Astrocyte of the cerebellum (primary cell): ENCODE data around the gene TOMM34.
A peak's percentile ranks its signal among the peaks of the same experiment; 100 is the strongest.

ENCODE experiments used
- DNase-seq: peaks from one replicate; pipeline ENCODE4 v3.0.0-alpha.2; 2011; ENCODE audit warnings: low read depth
- H3K4me3 ChIP-seq: 2 replicates; pipeline ENCODE4 v1.5.1; 2011; ENCODE audit warnings: mild to moderate bottlenecking, low read depth, low read length, moderate library complexity
- CTCF ChIP-seq: IDR thresholded peaks from 2 replicates; pipeline ENCODE4 v1.5.1; 2012; ENCODE audit warnings: low read length, low read depth, moderate library complexity, mild to moderate bottlenecking; ENCODE audit errors: missing control alignments
- in situ Hi-C: cut with HindIII; loops from 2 replicates; pipeline ENCODE4 v1.10.0; 2017; ENCODE audit warnings: low sequenced_read_pairs

TOMM34 gene

GRCh38 chr20:44960103-44960852, at the start of gene TOMM34:
TOMM34 (minus strand) TSS chr20:44960397; CDS start chr20:44960333, 64 bp downstream.
- no peak for TF ChIP-seq CTCF
- peak; percentile 70 for DNase-seq
- H3K4me3 ChIP-seq: peak within 1 kb of the TSS; percentile 76
- in situ Hi-C loops: no loop called here

GRCh38 chr20:45008521-45009049, 48.4 kb upstream of the TOMM34 start:
- TF ChIP-seq CTCF: no peak
- in situ Hi-C loops: loop anchor here (25.0 kb wide), 1 partner anchor 279 kb away; no protein-coding TSS in a partner anchor
- no peak overlapping the region for H3K4me3 ChIP-seq
- DNase-seq: no peak

- no peak for TF ChIP-seq CTCF
These were observed 37.5 kb upstream of the TOMM34 start for GRCh38 chr20:44997668-44998067.

GRCh38 chr20:44997171-44997570, 37.0 kb upstream of the TOMM34 start:
- no peak overlapping the region for H3K4me3 ChIP-seq
- no peak for TF ChIP-seq CTCF
- DNase-seq: no peak
- in situ Hi-C loops: no loop called here

More at GRCh38 chr20:44997668-44998067, 37.5 kb upstream of the TOMM34 start:
- no peak overlapping the region for H3K4me3 ChIP-seq
- DNase-seq: no peak
- in situ Hi-C loops: no loop called here

GRCh38 chr20:44993343-44993742, 33.1 kb upstream of the TOMM34 start:
- in situ Hi-C loops: no loop called here
- TF ChIP-seq CTCF: no peak
- no peak for DNase-seq
- no peak overlapping the region for H3K4me3 ChIP-seq

GRCh38 chr20:44990957-44991356, 30.8 kb upstream of the TOMM34 start:
- no peak overlapping the region for H3K4me3 ChIP-seq
- in situ Hi-C loops: no loop called here
- TF ChIP-seq CTCF: no peak
- DNase-seq: no peak
